Renal pelvis (tissue), 4 donors: ENCODE results near the gene EVC. TPM values are rescaled to one million over a fixed set of nuclear protein-coding genes. Genes with fewer than 3 reads are reported as not detected.
"Not testable (repeated sequence)": the region's sequence is repeated elsewhere in the genome, so short reads cannot be mapped to it uniquely, and the experiment has no call there.

Experiments used
- DNase-seq: peaks from one replicate; pipeline ENCODE4 v3.0.0-alpha.2; 2013
- polyA plus RNA-seq, 3 donors: library from polyadenylated mRNA; unstranded; fragments of 120-200 nt; gene quantifications; one replicate each; pipeline ENCODE4 v1.2.1, GENCODE V29; 2013; ENCODE audit not compliant: insufficient read length in 3 of 3

Gene EVC
- polyA plus RNA-seq, 3 donors: 36.2 to 61.0 (median 56.3) TPM

- no peak for DNase-seq
These were observed 99.9 kb downstream of the EVC start for GRCh38 chr4:5810770-5811430.

GRCh38 chr4:5812057-5812456 is 101.1 kb downstream of the EVC start:
- DNase-seq: not testable (repeated sequence)

GRCh38 chr4:5812506-5813229 is 101.7 kb downstream of the EVC start:
- DNase-seq: peak; percentile 66

GRCh38 chr4:5813882-5814255 is 102.9 kb downstream of the EVC start:
- DNase-seq: no peak

GRCh38 chr4:5814421-5814820 is 103.4 kb downstream of the EVC start:
- DNase-seq: no peak

GRCh38 chr4:5815641-5816040 is 104.6 kb downstream of the EVC start:
- DNase-seq: no peak

GRCh38 chr4:5816101-5816500 is 105.1 kb downstream of the EVC start:
- no peak for DNase-seq

GRCh38 chr4:5816851-5817375 is 105.9 kb downstream of the EVC start:
- no peak for DNase-seq

GRCh38 chr4:5821665-5822358 is 110.8 kb downstream of the EVC start:
- no peak for DNase-seq

GRCh38 chr4:5822619-5823018 is 111.6 kb downstream of the EVC start:
- DNase-seq: no peak

GRCh38 chr4:5823542-5824211 is 112.7 kb downstream of the EVC start:
- DNase-seq: no peak

GRCh38 chr4:5824227-5824626 is 113.2 kb downstream of the EVC start:
- no peak for DNase-seq

GRCh38 chr4:5824635-5825034 is 113.6 kb downstream of the EVC start:
- DNase-seq: no peak

- DNase-seq: no peak
These were observed 114.5 kb downstream of the EVC start for GRCh38 chr4:5825321-5826041.

GRCh38 chr4:5826437-5827107 is 115.6 kb downstream of the EVC start:
- DNase-seq: no peak

- DNase-seq: no peak
These were observed 116.4 kb downstream of the EVC start for GRCh38 chr4:5827108-5828004.

- no peak for DNase-seq
These were observed 117.0 kb downstream of the EVC start for GRCh38 chr4:5828005-5828391.

- no peak for DNase-seq
These were observed 125.9 kb downstream of the EVC start for GRCh38 chr4:5836943-5837342.

GRCh38 chr4:5837483-5837882 is 126.5 kb downstream of the EVC start:
- not testable (repeated sequence) for DNase-seq

GRCh38 chr4:5839332-5839731 is 128.3 kb downstream of the EVC start:
- no peak for DNase-seq
